Upper lobe of right lung (tissue), 1 donor: ENCODE results near the gene IQGAP1. TPM values are rescaled to one million over a fixed set of nuclear protein-coding genes. Genes with fewer than 3 reads are reported as not detected.
A peak's percentile ranks its signal among the peaks of the same experiment; 100 is the strongest.

Experiments
- ATAC-seq: fragments of 200-7000 bp; cut with Tn5 transposase; one replicate; pipeline ENCODE4 v1.9.1; 2020; ENCODE audit warnings: mild to moderate bottlenecking, moderate library complexity
- DNase-seq: peaks from one replicate; pipeline ENCODE4 v3.0.0-alpha.2; 2020
- H3K27ac ChIP-seq: fragments of 200-600 bp; one replicate; pipeline ENCODE4 v1.8.0; 2022
- H3K27me3 ChIP-seq: fragments of 200-600 bp; one replicate; pipeline ENCODE4 v1.8.0; 2022; ENCODE audit warnings: mild to moderate bottlenecking
- H3K36me3 ChIP-seq: fragments of 200-600 bp; one replicate; pipeline ENCODE4 v1.8.0; 2022
- H3K4me1 ChIP-seq: fragments of 200-600 bp; one replicate; pipeline ENCODE4 v1.8.0; 2022
- H3K4me3 ChIP-seq: fragments of 200-600 bp; one replicate; pipeline ENCODE4 v1.8.0; 2022; ENCODE audit warnings: mild to moderate bottlenecking
- H3K9me3 ChIP-seq: fragments of 200-600 bp; one replicate; pipeline ENCODE4 v1.8.0; 2022
- CTCF ChIP-seq: fragments of 200-600 bp; IDR thresholded peaks from one replicate; pipeline ENCODE4 v1.8.0; 2022; ENCODE audit warnings: antibody characterized with exemption
- intact Hi-C: fragments of 100-400 bp; cut with DNase I; formaldehyde crosslinking; loops from one replicate; pipeline ENCODE4 v1.11.0; 2022
- total RNA-seq: library from RNA; stranded (reverse); fragmentation: NEBNext Ultra II Directional; extraction: Animal tissue kit (Norgen Biotek cat#: 25700); gene quantifications from one replicate; pipeline ENCODE4 v1.2.1, GENCODE V29; 2021
- donor health status: DM: no; HTN: yes; CAD: no; lungs with severe emphysema.

IQGAP1 gene
- total RNA-seq, 1 donor from 2014 or later, result 256 TPM

- Histone ChIP-seq H3K27me3 (no peaks in the 10 kb centered on the region), H3K9me3 (no peaks in the 10 kb centered on the region), H3K4me3 (no peak overlapping the region), H3K36me3 (peaks cover 90% of the 10 kb centered on the region), H3K4me1 (peaks cover 25% of the 10 kb centered on the region), H3K27ac (no peak overlapping the region)
- intact Hi-C loops, result no loop called here
- no peak for DNase-seq
- no peak for ATAC-seq
- TF ChIP-seq CTCF, result no peak
Observed at GRCh38 chr15:90460142-90460824, 72.2 kb downstream of the IQGAP1 start.

GRCh38 chr15:90463381-90463780 lies 75.3 kb downstream of the IQGAP1 start:
- no peaks in the 10 kb centered on the region for H3K9me3 ChIP-seq
- no peak overlapping the region for H3K27ac ChIP-seq
- no peak for TF ChIP-seq CTCF
- H3K4me1 ChIP-seq, result peaks cover 28% of the 10 kb centered on the region
- H3K27me3 ChIP-seq, result no peaks in the 10 kb centered on the region
- DNase-seq (no peak), ATAC-seq (no peak)
- peaks cover 90% of the 10 kb centered on the region for H3K36me3 ChIP-seq
- no peak overlapping the region for H3K4me3 ChIP-seq
- intact Hi-C loops, result no loop called here

GRCh38 chr15:90465140-90465929 lies 77.3 kb downstream of the IQGAP1 start:
- H3K9me3 ChIP-seq, result no peaks in the 10 kb centered on the region
- no peak for DNase-seq
- ATAC-seq, result peak; percentile 72
- no peaks in the 10 kb centered on the region for H3K27me3 ChIP-seq
- no peak for TF ChIP-seq CTCF
- peaks cover 88% of the 10 kb centered on the region for H3K36me3 ChIP-seq
- peaks cover 17% of the 10 kb centered on the region for H3K4me1 ChIP-seq
- no peak overlapping the region for H3K4me3 ChIP-seq
- no peak overlapping the region for H3K27ac ChIP-seq
- intact Hi-C loops, result no loop called here

GRCh38 chr15:90465930-90466567 lies 78.0 kb downstream of the IQGAP1 start:
- H3K27me3 ChIP-seq, result no peaks in the 10 kb centered on the region
- no peaks in the 10 kb centered on the region for H3K9me3 ChIP-seq
- no peak for TF ChIP-seq CTCF
- H3K27ac ChIP-seq, result no peak overlapping the region
- H3K4me3 ChIP-seq, result no peak overlapping the region
- ATAC-seq (no peak), DNase-seq (no peak)
- peaks cover 93% of the 10 kb centered on the region for H3K36me3 ChIP-seq
- intact Hi-C loops, result no loop called here
- H3K4me1 ChIP-seq, result peaks cover 17% of the 10 kb centered on the region

GRCh38 chr15:90469723-90470122 lies 81.7 kb downstream of the IQGAP1 start:
- H3K27me3 ChIP-seq, result no peaks in the 10 kb centered on the region
- H3K4me1 ChIP-seq, result peaks cover 8% of the 10 kb centered on the region
- no peaks in the 10 kb centered on the region for H3K9me3 ChIP-seq
- ATAC-seq, result peak; percentile 51
- intact Hi-C loops, result loop anchor here (10.0 kb wide), 1 partner anchor 145 kb away; no protein-coding TSS in a partner anchor
- no peak for DNase-seq
- no peak for TF ChIP-seq CTCF
- H3K36me3 ChIP-seq, result peaks cover 97% of the 10 kb centered on the region
- no peak overlapping the region for H3K4me3 ChIP-seq
- no peak overlapping the region for H3K27ac ChIP-seq
